Skeletal muscle cell (primary cell): ENCODE measurements around the gene RAET1E.
"Not testable (repeated sequence)": the region's sequence is repeated elsewhere in the genome, so short reads cannot be mapped to it uniquely, and the experiment has no call there.

Experiments used
- DNase-seq: peaks from one replicate; pipeline ENCODE4 v3.0.0-alpha.2; 2010; ENCODE audit warnings: low read depth
- H3K4me3 ChIP-seq: 2 replicates; pipeline ENCODE4 v1.5.1; 2011; ENCODE audit warnings: low read depth, mild to moderate bottlenecking, control low read depth, low read length, moderate library complexity

RAET1E gene, protein sequence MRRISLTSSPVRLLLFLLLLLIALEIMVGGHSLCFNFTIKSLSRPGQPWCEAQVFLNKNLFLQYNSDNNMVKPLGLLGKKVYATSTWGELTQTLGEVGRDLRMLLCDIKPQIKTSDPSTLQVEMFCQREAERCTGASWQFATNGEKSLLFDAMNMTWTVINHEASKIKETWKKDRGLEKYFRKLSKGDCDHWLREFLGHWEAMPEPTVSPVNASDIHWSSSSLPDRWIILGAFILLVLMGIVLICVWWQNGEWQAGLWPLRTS

DNA sequence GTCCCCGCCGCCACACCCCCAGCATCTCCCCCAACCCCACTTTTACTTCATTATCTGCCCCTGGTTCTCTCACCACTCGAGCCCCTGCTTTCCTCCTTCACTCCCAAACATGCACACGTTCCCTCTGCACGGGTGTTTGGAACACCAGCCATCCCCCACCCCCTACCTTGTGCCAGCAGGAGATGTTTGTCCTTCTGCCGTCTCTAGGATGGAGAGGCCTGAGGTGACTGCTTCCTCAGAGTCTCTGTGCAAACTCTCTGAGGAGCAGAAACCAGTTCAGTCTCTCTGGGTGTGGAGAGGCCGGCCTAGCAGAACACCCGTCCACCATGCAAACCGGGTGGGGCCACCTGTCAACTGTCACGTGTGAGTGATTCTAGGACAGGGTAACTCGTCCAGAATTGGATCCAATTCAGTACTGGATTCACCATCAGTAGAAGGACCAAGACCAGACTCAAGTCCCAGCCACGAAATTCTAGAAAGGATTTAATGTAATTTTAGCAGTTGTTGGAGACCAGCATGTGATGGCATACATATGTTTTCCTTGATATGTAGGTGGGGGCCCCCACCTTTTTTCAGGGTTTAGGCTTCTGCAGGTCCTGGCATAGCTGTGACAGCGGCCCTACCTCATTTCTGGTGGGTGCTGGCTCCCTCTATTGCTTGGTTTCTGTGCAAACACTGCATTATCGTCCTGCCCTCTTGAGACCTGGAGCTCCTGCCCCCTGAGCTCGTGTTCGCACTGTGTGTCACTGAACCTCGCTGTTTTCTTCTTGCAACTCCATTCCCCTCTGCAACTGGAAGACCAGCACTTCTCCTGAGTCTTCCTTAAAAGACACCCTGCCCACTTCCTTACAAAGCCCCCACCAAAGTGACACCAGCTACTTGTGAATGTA, at the start of gene RAET1E:
TSS of gene RAET1E (minus strand) at position 259 of the 890 bp plus-strand sequence. CDS start 7,212 bp downstream, outside the sequence.
- H3K4me3 ChIP-seq = peak within 1 kb of the TSS; percentile 2
- DNase-seq = no peak

DNA sequence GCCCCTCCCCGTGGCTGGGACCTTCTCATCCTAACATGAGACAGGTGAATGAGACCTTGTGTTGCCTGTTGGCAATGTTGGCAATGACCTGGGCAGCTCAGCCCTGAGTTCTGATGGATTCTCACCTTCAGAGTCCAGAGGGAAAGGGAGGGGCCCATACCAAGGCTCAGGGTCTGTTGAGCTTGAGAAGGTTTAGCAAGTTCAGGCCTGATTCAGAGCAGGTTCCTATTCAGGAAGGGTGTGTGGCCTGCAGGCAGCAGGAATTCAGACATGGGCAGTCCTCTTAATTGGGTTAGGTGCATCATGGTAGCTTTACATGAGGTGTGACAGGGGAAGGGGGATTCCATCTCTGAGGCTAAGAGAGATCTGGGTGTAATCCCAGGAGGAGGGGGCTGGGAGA, 49.6 kb upstream of the RAET1E start:
- not testable (repeated sequence) for DNase-seq

DNA sequence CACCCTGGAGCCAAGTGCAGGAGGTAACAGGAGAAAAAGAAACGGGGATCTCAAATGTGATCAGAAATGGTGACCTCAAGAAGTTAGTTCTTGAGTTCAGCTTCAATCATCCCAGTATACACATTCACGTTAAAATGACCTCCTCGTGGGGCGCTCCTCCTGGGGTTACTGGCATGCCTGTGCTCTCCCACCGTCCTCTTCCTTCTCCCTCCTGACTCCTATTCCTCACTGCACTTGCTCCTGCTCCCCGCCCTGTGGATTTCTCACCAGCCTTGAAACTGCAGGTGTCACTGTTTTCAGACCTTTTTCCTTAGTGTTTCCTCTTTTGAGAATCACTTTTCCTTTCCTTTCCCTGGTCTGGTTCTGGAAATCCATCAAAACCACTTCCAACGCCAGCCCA, 48.7 kb upstream of the RAET1E start:
- DNase-seq, H3K4me3 ChIP-seq: not testable (repeated sequence)

More for the DNA sequence above, 49.6 kb upstream of the RAET1E start:
- H3K4me3 ChIP-seq = not testable (repeated sequence)

DNA sequence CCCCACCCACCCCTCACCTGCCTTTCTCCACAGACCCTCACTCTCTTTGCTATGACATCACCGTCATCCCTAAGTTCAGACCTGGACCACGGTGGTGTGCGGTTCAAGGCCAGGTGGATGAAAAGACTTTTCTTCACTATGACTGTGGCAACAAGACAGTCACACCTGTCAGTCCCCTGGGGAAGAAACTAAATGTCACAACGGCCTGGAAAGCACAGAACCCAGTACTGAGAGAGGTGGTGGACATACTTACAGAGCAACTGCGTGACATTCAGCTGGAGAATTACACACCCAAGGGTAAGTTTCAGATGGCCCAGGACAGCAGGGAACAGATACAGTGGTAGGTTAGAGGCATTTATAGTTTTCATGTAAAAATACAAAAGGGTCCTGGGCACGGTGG, 47.4 kb upstream of the RAET1E start:
- not testable (repeated sequence) for H3K4me3 ChIP-seq, DNase-seq

DNA sequence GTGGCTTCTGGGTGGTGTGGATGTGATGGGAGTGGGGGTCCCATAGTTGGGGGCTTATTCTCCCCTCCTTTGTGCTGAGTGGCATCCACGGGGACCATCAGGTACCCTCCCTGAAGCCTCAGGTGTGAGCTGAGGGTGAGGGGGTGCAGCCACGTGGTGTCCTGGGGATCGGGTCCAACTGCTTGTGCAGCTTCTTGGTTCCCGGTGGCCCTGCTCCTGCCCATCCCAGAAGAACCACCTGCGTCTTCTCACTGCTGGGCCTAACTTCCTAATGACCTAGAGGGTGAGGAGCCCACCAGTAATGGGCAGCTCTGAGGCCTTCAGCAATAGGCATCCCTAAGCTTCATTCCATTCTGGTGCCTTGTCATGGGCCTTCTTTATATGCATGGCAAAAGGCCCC, 45.4 kb upstream of the RAET1E start:
- H3K4me3 ChIP-seq, DNase-seq: not testable (repeated sequence)

DNA sequence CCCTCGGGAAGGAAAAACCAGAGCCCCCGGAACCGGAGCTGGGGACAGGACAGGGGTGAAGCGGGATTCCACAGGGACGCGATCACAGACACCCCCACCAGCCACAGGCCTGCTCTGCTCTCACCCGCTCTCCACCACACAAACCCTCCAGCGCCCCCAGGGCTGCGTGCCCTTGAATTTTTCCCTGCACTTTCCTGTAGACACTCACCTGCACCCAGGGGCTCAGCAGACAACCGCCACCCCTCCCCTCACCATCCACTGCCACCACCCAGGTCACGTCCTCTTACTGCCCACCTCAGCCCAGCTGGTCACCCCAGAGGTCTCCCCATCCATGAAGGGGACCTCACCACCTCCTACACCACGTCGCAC, 44.5 kb upstream of the RAET1E start:
- peak overlapping the region; percentile 58 for H3K4me3 ChIP-seq
- DNase-seq = no peak

DNA sequence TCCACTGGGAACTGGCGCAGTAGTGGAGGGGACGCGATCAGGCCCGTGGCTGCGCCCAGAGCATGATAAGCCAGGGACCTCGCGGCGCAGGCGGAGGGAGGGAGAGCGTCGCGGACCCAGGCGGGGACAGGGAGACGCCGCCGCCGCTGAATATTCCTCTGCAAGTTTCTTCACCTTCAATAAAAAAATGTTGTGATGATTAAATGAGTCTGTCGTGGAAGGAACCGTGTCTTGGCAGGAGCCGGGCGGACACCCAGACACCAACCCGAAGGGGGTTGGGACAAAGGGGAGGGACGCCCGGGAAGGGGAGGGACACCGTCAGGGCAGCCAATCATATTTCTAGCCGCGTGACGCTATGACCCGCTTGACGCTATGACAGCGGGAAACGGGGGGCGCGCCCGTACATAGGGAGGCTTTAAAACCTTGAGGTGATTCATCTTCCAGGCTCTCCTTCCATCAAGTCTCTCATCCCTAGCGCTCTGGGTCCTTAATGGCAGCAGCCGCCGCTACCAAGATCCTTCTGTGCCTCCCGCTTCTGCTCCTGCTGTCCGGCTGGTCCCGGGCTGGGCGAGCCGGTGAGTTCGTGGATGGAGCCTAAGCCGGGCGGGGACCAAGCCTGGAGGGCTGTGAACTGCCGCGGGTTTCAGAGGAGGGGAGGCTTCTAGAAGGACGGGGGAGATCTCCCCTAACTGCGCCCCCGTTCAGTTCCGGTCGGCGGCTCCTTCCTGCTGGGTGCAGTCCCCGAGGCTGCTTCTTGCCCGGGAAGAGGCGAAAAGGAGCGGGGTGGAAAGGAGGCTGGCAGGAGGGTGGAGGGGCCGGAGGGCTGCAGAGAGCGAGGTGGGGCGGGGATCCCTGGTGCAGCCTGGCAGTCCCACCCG, 43.9 kb upstream of the RAET1E start, which contains the start of gene ULBP2:
TSS of gene ULBP2 (plus strand) at position 432 of the 878 bp plus-strand sequence. CDS start at position 491, 59 bp downstream.
- DNase-seq = peak; percentile 90
- H3K4me3 ChIP-seq = peak within 1 kb of the TSS; percentile 58

DNA sequence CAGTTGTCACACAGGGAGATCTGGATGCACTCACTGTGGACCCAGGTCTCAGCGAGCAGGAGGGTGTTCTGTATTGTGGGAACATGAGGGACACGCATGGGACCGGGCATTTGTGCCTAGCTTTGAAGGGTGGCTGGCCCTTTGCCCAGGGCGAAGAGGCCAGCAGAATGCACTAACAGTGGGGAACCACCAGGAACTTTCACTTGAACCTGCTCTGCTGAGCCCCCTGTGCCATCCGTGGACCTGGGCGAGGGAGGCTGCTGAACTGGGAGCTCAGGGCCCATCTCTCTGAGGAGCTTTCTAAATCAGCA, 42.7 kb upstream of the RAET1E start:
- no peak overlapping the region for H3K4me3 ChIP-seq
- no peak for DNase-seq

DNA sequence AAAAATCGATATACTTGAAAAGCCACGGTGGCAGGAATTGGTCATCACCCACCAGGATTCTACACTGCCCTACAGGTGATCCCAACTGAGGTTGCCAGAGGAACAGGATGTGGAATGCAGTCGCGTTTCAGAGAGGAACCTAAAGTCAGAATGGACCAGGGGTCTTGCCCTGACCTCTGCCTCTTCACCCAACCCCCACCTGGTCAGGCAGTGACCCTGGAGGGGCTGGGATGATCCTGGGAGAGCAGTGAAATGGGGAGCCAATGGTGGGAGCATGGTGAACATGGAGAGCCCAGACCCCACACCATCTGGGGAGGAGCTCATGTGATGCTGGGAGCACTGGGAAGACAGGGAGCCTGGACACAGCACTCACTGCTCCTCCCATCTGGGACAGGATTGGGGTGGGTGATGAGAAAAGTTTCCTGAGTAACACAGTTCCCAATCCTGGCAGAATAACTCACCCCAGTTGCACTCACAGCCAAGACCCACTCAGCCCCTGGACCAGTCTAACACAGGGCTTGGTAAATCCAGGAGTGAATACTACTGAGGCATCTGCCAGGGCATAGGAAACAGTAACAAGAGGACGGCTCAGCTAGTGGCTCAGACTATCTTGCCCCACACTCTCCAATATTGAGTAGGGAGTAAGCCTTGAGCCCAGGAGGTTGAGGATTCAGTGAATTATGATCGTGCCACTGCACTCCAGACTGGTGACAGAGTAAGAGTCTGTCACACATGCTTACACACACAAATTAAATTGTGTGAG, 42.2 kb upstream of the RAET1E start:
- DNase-seq = no peak
- no peak overlapping the region for H3K4me3 ChIP-seq

DNA sequence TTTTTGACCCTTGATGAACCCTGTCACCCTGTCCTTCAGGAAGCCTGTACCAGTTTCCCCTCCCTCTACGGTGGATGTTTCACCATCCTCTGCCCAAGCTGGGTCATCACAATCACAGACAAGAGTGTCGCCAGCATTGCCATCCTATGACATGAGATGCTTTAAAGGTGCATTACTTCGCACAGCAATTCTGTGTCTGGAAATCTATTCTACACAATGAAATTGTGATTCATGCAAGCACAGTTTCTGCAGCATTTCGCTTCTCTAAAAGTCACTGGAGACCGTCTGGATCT, 41.4 kb upstream of the RAET1E start:
- no peak for DNase-seq
- no peak overlapping the region for H3K4me3 ChIP-seq

DNA sequence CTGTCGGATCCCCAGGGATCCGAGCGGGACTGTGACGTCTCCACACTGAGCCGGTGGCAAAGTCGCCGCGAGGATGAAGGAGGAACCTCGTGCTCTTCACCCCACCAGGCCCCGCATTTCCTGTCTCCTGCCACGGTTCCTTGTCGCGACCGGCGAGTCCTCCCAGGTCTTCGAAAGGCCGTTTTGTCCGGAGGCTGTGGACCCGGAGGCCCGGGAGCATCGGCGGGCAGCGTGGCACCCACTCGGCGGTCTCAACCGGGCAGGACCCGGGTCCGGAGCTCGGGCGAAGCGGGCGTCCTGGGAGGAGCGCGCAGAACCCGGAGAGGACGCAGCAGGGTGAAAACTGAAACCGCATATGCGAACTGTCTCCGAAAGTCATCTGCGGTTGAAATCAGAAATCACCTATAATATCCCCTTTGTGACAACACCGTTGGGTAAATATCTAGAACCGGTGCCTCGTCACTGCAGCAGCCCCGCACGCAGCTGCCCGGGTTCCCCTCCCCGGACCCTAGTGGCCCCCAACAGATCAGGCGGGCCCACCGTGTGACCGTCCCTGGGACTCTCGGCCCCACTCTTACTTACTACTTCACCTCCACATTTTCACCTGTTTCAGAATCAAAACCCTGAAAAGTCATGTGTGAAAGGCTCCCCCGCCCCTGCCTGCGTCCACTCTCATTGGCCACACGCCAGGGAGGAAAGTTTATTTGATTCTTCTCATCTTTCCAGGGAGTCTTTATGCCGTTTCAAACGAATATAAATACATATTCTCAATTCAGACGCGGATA, 40.9 kb upstream of the RAET1E start:
- peak overlapping the region; percentile 52 for H3K4me3 ChIP-seq
- DNase-seq = no peak

DNA sequence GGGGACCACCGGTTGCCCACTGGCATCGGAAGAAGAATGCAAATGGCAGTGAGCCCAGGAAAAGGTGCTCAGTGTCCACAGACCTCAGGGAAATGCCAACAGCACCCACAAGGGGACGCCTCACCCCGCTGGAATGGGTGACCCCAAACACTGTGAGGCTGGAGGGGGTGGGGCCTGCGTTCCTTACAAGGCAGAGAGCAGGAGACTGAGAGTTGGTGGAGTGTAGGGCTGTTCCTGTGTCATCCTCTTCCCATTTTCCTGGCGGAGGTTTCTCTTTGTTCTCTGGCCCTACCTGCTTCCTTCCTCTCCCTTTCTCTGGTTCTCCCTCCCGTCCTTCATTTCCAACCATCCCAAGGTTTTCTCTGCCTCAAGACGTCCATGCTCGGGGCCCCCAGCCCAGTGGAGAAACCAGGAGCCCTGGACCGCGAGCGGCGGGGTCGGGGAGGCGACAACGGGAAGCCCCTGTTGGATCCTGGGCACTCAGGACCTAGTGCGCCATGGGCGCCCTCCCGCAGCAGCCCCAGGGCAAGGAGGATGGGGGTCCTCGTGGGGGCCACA, 40.2 kb upstream of the RAET1E start:
- peak overlapping the region; percentile 52 for H3K4me3 ChIP-seq
- DNase-seq = not testable (repeated sequence)

DNA sequence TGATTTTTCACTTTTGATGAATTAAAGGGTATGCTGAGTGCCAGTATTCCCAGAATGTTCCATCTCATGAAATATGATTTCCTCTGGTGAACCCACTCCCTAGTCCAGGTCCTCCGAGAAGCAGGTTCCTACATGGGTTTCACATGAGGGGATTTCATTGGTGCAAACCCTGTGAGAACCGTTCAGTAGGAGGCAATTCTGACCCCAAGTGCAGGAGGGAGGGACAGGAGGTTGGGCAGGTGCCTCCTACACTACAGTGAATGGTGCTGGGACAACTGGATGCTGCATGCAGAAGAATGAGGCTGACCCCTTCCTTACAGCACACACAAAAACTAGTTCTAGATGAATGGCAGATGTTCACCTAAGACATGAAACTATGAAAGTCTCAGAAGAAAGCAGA, 38.8 kb upstream of the RAET1E start:
- no peak overlapping the region for H3K4me3 ChIP-seq
- DNase-seq = no peak

DNA sequence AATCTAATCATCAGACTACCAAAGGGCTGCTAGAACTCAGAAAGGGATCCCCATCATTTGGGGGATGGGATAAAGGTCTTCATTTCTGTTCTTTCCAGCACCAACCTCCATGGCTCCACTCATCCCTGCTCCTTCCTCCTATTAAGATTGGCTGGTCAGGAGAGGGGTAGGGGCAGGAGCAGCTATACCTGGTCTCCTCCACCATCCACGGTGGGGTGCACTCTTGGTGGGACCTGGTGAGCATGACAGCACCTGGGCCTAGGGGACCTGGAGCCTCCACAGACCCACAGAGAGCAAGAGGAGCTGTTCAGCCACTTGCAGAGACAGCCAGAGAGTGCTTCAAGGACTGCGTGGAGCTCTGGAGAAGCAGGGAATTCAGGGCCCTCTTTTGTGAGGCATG, 37.8 kb upstream of the RAET1E start:
- no peak overlapping the region for H3K4me3 ChIP-seq
- DNase-seq = no peak

DNA sequence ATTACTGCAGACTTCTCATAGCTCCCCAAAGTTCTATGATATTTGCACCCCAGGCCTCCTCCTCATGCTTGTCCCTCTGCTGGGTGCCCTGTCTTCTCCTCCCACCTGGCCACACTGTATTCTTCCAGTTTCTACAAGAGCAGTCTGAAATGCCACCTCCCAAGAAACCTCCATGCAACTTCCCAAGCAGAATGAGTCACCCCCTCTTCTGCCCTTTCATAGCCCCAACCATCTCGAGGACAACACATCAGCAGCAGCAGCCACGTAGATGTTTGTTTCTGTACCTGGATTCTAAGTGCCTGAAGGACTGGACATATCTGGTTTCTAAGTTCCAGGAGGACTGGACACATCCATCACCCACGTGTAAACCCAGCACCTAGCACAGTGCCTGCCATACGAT, 37.3 kb upstream of the RAET1E start:
- DNase-seq = no peak
- no peak overlapping the region for H3K4me3 ChIP-seq

DNA sequence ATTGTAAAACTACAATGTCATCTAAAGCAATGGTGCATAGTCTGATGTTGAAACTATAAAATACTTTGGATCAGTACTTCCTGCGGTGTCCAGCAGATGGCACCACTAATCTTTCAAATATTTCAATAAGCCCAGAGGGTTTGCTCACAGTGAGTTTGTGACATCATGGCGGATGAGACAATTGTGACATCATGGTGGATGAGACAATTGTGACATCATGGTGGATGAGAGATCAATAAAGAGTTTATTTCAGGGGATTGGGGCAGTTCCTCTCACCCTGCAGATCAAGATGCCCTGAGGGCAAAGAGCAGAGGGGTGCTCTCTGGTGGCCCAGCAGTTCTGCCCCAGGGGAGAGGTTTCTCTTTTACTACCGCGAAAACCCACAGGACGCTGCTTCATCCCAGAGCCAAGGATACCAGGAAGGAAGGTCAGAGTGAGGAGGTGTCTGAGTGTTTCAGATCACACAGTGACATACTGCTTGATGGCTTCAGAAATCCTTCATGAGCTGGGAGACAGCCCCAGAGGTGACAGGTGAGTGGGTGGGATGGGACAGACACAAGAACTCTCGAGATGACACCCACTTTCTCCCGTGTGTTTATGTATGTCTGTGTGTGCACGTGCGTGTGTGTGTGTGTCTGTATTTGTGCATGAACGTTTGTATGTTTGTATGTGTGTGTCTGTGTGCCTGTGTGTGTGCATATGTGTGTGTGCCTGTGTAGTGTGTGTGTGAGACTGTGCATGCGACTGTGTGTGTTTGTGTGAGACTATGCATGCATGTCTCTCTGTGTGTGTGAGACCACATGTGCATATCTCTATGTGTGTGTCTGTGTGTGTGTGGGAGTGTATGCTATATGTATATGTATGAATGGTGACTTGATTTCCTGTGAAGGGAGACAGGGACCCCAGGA, 36.6 kb upstream of the RAET1E start:
- DNase-seq = peak; percentile 19

DNA sequence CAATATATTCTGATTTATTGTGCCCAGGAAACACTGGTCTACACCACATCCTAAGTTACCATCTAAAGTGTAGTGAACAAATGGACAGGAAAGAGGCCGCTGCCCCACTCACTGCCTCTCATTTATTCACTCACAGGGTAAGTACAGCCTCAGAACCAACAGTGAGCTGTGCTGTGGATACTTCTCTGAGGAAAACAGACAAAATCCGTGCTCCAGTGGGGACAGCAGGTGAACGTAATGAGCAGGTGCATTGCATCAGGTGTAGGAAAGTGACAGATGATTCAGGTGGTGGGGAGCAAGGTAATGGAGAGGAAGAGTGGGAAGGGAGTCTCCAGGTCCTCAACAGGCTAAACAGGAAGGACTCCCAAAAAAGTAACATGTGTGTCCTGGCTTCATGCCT, 35.5 kb upstream of the RAET1E start:
- no peak for DNase-seq
- H3K4me3 ChIP-seq = no peak overlapping the region

More for the DNA sequence above, 36.6 kb upstream of the RAET1E start:
- no peak overlapping the region for H3K4me3 ChIP-seq
